GM12878 (cell line): ENCODE measurements around the gene TNXB. TPM values are rescaled to one million over a fixed set of nuclear protein-coding genes. Genes with fewer than 3 reads are reported as not detected.

Experiments used
- ATAC-seq: fragments of 200-7000 bp; cut with Tn5 transposase; 3 replicates; pipeline ENCODE4 v1.9.1; 2020; ENCODE audit warnings: mild to moderate bottlenecking, moderate library complexity
- BruUV-seq: library from RNA; stranded (reverse); fragments of 400-500 nt; replicated peaks from 2 replicates; lab custom pipeline; 2021; lab: Mats Ljungman, UMichigan
- CTCF ChIA-PET: fragments of 300-600 bp; sonication (Branson Sonifier 250); formaldehyde crosslinking; extraction: SDS; loops from one replicate; lab custom pipeline; 2021; ENCODE audit warnings: inconsistent platforms; lab: Yijun Ruan, JAX
- POLR2A ChIA-PET: fragments of 350-600 bp; formaldehyde crosslinking; extraction: SDS; loops from one replicate; lab custom pipeline; 2021; ENCODE audit warnings: inconsistent platforms; lab: Charles Lee
- RAD21 ChIA-PET: fragments of 300-600 bp; sonication (Branson Sonifier 250); formaldehyde crosslinking; loops from one replicate; lab custom pipeline; 2023; ENCODE audit warnings: antibody characterized with exemption; ENCODE audit not compliant: unreplicated experiment; lab: Charles Lee
- SMC1A ChIA-PET: fragments of 300-600 bp; sonication (Branson Sonifier 250); formaldehyde crosslinking; loops from one replicate; lab custom pipeline; 2023; ENCODE audit not compliant: unreplicated experiment, uncharacterized antibody; lab: Charles Lee
- DNase-seq: peaks from one replicate; pipeline ENCODE4 v3.0.0-alpha.2; 2011; ENCODE audit warnings: low read depth, low spot score
- FAIRE-seq: peaks from 3 replicates; lab custom pipeline; 2011; peaks lifted over from hg19 to GRCh38; lab: Jason Lieb, UNC
- H2AFZ ChIP-seq: 2 replicates; pipeline ENCODE4 v1.6.0; 2011; ENCODE audit warnings: low read depth, low read length, control low read depth; ENCODE audit not compliant: control insufficient read depth
- H3K27ac ChIP-seq: 2 replicates; pipeline ENCODE4 v1.5.1; 2011; ENCODE audit warnings: control low read depth; ENCODE audit not compliant: control insufficient read depth, insufficient read depth
- H3K27me3 ChIP-seq, 2 experiments: replicated peaks in 1 of 2; 2 replicates each; pipeline versions ENCODE4 v1.6.0 to v1.6.1; 2011; ENCODE audit warnings: low read length in 1 of 2; ENCODE audit not compliant: control insufficient read depth in 2 of 2, insufficient read depth in 2 of 2
- H3K36me3 ChIP-seq, 2 experiments: 2 replicates each; pipeline ENCODE4 v1.5.1; 2011; ENCODE audit warnings: low read length in 1 of 2; ENCODE audit not compliant: control insufficient read depth in 2 of 2, insufficient read depth in 2 of 2
- H3K4me1 ChIP-seq: 2 replicates; pipeline ENCODE4 v1.6.1; 2011; ENCODE audit warnings: mild to moderate bottlenecking, low read length, moderate library complexity, mixed read lengths; ENCODE audit not compliant: control insufficient read depth, insufficient read depth
- H3K4me2 ChIP-seq: 2 replicates; pipeline ENCODE4 v1.6.0; 2011; ENCODE audit warnings: control low read depth; ENCODE audit not compliant: control insufficient read depth, insufficient read depth
- H3K4me3 ChIP-seq: fragments of 200-600 bp; sonication (generic); 2 replicates; pipeline ENCODE4 v1.5.1; 2016
- H3K79me2 ChIP-seq: 2 replicates; pipeline ENCODE4 v1.6.0; 2011; ENCODE audit warnings: low read length; ENCODE audit not compliant: control insufficient read depth, insufficient read depth
- H3K9ac ChIP-seq: 2 replicates; pipeline ENCODE4 v1.8.0; 2011; ENCODE audit warnings: low read length, control low read depth, mixed read lengths; ENCODE audit not compliant: control insufficient read depth, insufficient read depth
- H3K9me3 ChIP-seq: replicated peaks from 3 replicates; pipeline ENCODE4 v1.5.1; 2011; ENCODE audit warnings: mild to moderate bottlenecking, low read length; ENCODE audit not compliant: control insufficient read depth, insufficient read depth
- H4K20me1 ChIP-seq: 2 replicates; pipeline ENCODE4 v1.6.0; 2011; ENCODE audit not compliant: control insufficient read depth, insufficient read depth
- BMI1 ChIP-seq: fragments of 450-650 bp; IDR thresholded peaks from 2 replicates; pipeline ENCODE4 v1.6.1; 2016; ENCODE audit warnings: mild to moderate bottlenecking, moderate library complexity, borderline replicate concordance
- EGR1 ChIP-seq, 2 experiments: IDR thresholded peaks; 1 replicate in 1 of 2; 2 replicates in 1 of 2; pipeline ENCODE4 v1.6.1; 2011 to 2012; ENCODE audit warnings: low read depth in 2 of 2, low read length in 2 of 2, borderline replicate concordance in 1 of 2, mild to moderate bottlenecking in 1 of 2, moderate library complexity in 1 of 2
- GATAD2B ChIP-seq: fragments of 450-650 bp; conservative IDR thresholded peaks from 2 replicates; pipeline ENCODE4 v1.6.1; 2017; ENCODE audit warnings: low read depth, mild to moderate bottlenecking, moderate library complexity
- HDGF ChIP-seq: fragments of 450-650 bp; IDR thresholded peaks from 2 replicates; pipeline ENCODE4 v1.6.1; 2016; ENCODE audit warnings: antibody characterized with exemption
- LARP7 ChIP-seq: fragments of 450-650 bp; IDR thresholded peaks from 2 replicates; pipeline ENCODE4 v1.6.1; 2017; ENCODE audit warnings: mild to moderate bottlenecking
- MYB ChIP-seq: fragments of 150-350 bp; IDR thresholded peaks from 2 replicates; pipeline ENCODE4 v1.6.1; 2014; ENCODE audit warnings: mild to moderate bottlenecking, low read depth, low read length, borderline replicate concordance
- NBN ChIP-seq: fragments of 450-650 bp; IDR thresholded peaks from 2 replicates; pipeline ENCODE4 v1.6.1; 2016
- POLR2A ChIP-seq: IDR thresholded peaks from 2 replicates; pipeline ENCODE4 v1.6.1; 2011; ENCODE audit warnings: low read depth, mild to moderate bottlenecking, low read length
- POLR2AphosphoS5 ChIP-seq: IDR thresholded peaks from 2 replicates; pipeline ENCODE4 v1.6.1; 2011; ENCODE audit warnings: mild to moderate bottlenecking, low read length, inconsistent platforms
- ZNF24 ChIP-seq: fragments of 450-650 bp; IDR thresholded peaks from 2 replicates; pipeline ENCODE4 v1.6.1; 2017; ENCODE audit warnings: antibody characterized with exemption, mild to moderate bottlenecking
- WGBS: methylation state at CpG from one replicate; pipeline ENCODE4 v1.1.6; 2016; ENCODE audit warnings: low lambda C conversion rate; ENCODE audit not compliant: insufficient replicate concordance, insufficient coverage; ENCODE audit errors: missing lambda C conversion rate; 5-methylcytosine and 5-hydroxymethylcytosine counted together
- in situ Hi-C: fragments of 300-500 bp; cut with MboI; formaldehyde crosslinking; loops from 9 replicates; pipeline ENCODE4 v1.14.3; 2018; ENCODE audit warnings: mixed read lengths
- intact Hi-C: fragments of 100-400 bp; cut with micrococcal nuclease; formaldehyde crosslinking; loops from one replicate; pipeline ENCODE4 v1.14.2; 2022; ENCODE audit not compliant: unreplicated experiment
- polyA plus RNA-seq, 11 experiments: library from polyadenylated mRNA; depleted of rRNA in 4 of 11; unstranded in 6 of 11; stranded (reverse) in 5 of 11; fragments of >200 nt; fragmentation: Nextera tagmentation in 4 of 11; fragmentation: Illumina TruSeq in 1 of 11; extraction: Ambion mirVana in 4 of 11; extraction: Trizol in 1 of 11; gene quantifications; 1 replicate in 1 of 11; 2 replicates in 10 of 11; pipeline versions ENCODE4 v1.2.1 to v1.2.3, GENCODE V29; 2011 to 2016; ENCODE audit warnings: inconsistent platforms in 2 of 11, missing spikeins in 2 of 11, low read depth in 1 of 11
- total RNA-seq, 4 experiments: library from RNA; depleted of rRNA in 3 of 4; stranded (reverse); fragments of >200 nt in 3 of 4; fragmentation: Illumina TruSeq in 1 of 4; extraction: Trizol in 1 of 4; gene quantifications; 2 replicates each; pipeline versions ENCODE4 v1.2.1 to v1.2.3, GENCODE V29; 2013 to 2021
- TF ChIP-seq, protein P1 (sequence below): IDR thresholded peaks from 2 replicates; pipeline ENCODE4 v1.6.1; 2012; ENCODE audit warnings: low read depth, low read length, improper control_type of control experiment
- TF ChIP-seq, protein P2 (sequence below): IDR thresholded peaks from 2 replicates; pipeline ENCODE4 v1.6.1; 2012; ENCODE audit warnings: mild to moderate bottlenecking, low read depth, low read length
- TF ChIP-seq, protein P3 (sequence below): IDR thresholded peaks from 2 replicates; pipeline ENCODE4 v1.6.1; 2011; ENCODE audit warnings: mild to moderate bottlenecking, low read depth, low read length, moderate library complexity; ENCODE audit not compliant: insufficient replicate concordance
- TF ChIP-seq, protein P4 (sequence below): fragments of 450-650 bp; IDR thresholded peaks from 2 replicates; pipeline ENCODE4 v1.6.1; 2017; ENCODE audit warnings: mild to moderate bottlenecking, moderate library complexity

TNXB gene
- total and polyA plus RNA-seq, 10 of the 15 experiments (the other 5 are each of a cell fraction or from before 2014, with no cell fraction given) = 0.03 to 2.5 (median 0.68) TPM; not detected in 2

DNA sequence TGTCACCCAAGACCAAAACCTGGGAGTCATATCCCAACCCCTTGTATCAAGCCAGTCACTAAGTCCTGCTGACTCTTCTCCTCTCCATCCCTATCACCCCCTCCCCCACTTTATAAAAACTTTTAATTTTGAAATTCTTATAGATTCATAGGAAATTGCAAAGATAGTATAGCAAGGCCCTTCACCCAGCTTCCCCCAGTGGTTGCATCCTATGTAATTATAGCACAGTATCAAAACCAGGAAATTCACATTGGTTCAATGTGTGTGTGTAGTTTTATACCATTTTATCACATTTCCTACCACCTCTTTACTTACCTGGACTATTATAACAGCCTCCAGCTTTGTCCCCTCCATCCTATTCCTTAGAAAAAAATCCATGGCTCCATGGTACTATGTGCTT, 48.9 kb upstream of the TNXB start (continued):
- TF ChIP-seq MYB = no peak
- TF ChIP-seq, protein P1, sequence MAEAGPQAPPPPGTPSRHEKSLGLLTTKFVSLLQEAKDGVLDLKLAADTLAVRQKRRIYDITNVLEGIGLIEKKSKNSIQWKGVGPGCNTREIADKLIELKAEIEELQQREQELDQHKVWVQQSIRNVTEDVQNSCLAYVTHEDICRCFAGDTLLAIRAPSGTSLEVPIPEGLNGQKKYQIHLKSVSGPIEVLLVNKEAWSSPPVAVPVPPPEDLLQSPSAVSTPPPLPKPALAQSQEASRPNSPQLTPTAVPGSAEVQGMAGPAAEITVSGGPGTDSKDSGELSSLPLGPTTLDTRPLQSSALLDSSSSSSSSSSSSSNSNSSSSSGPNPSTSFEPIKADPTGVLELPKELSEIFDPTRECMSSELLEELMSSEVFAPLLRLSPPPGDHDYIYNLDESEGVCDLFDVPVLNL = no peak
- TF ChIP-seq POLR2A = no peak
- TF ChIP-seq, all 136 proteins: peak for 0

DNA sequence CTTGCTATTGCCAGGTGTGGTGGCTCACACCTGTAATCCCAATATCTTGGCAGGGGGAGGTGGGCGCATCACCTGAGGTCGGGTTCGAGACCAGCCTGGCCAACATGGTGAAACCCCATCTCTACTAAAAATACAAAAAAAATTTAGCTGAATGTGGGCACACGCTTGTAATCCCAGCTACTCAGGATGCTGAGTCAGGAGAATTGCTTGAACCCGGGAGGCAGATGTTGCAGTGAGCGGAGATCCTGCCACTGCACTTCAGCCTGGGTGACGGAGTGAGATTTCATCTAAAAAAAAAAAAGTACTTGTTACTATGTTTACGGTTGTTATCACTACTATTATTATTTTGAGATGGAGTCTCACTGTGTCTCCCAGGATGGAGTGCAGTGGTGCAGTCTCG, 47.8 kb upstream of the TNXB start:
- H3K79me2 ChIP-seq = no peaks in the 10 kb centered on the region
- intact Hi-C loops = loop anchor here (10.0 kb wide), 1 partner anchor 112 kb away; no protein-coding TSS in a partner anchor
- ChIA-PET SMC1A (no interaction called here), CTCF (no interaction called here), POLR2A (no interaction called here), RAD21 (no interaction called here)
- in situ Hi-C loops = no loop called here
- H3K4me1 ChIP-seq = peaks cover 3% of the 10 kb centered on the region; the same call in 1 of the 2 replicates
- BruUV-seq = no TSS peak
- no peak for DNase-seq
- FAIRE-seq = no peak
- peaks cover 0 to 2% of the 10 kb centered on the region in 2 experiments; a peak in 3 of 4 replicates for H3K27me3 ChIP-seq
- no peak overlapping the region for H3K4me2 ChIP-seq
- no peak for ATAC-seq
- H3K4me3 ChIP-seq = no peak overlapping the region
- H3K36me3 ChIP-seq = no peaks in the 10 kb centered on the region; a peak in 2 of 4 replicates
- H4K20me1 ChIP-seq = no peaks in the 10 kb centered on the region
- H3K9me3 ChIP-seq = no peaks in the 10 kb centered on the region
- H2AFZ ChIP-seq = no peak overlapping the region
- 63% methylated on average over 9 of the region's 9 CpGs for WGBS
- H3K27ac ChIP-seq = no peak overlapping the region
- no peak for TF ChIP-seq LARP7
- TF ChIP-seq POLR2AphosphoS5 = no peak
- TF ChIP-seq, protein P2, sequence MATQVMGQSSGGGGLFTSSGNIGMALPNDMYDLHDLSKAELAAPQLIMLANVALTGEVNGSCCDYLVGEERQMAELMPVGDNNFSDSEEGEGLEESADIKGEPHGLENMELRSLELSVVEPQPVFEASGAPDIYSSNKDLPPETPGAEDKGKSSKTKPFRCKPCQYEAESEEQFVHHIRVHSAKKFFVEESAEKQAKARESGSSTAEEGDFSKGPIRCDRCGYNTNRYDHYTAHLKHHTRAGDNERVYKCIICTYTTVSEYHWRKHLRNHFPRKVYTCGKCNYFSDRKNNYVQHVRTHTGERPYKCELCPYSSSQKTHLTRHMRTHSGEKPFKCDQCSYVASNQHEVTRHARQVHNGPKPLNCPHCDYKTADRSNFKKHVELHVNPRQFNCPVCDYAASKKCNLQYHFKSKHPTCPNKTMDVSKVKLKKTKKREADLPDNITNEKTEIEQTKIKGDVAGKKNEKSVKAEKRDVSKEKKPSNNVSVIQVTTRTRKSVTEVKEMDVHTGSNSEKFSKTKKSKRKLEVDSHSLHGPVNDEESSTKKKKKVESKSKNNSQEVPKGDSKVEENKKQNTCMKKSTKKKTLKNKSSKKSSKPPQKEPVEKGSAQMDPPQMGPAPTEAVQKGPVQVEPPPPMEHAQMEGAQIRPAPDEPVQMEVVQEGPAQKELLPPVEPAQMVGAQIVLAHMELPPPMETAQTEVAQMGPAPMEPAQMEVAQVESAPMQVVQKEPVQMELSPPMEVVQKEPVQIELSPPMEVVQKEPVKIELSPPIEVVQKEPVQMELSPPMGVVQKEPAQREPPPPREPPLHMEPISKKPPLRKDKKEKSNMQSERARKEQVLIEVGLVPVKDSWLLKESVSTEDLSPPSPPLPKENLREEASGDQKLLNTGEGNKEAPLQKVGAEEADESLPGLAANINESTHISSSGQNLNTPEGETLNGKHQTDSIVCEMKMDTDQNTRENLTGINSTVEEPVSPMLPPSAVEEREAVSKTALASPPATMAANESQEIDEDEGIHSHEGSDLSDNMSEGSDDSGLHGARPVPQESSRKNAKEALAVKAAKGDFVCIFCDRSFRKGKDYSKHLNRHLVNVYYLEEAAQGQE = no peak
- TF ChIP-seq, protein P3, sequence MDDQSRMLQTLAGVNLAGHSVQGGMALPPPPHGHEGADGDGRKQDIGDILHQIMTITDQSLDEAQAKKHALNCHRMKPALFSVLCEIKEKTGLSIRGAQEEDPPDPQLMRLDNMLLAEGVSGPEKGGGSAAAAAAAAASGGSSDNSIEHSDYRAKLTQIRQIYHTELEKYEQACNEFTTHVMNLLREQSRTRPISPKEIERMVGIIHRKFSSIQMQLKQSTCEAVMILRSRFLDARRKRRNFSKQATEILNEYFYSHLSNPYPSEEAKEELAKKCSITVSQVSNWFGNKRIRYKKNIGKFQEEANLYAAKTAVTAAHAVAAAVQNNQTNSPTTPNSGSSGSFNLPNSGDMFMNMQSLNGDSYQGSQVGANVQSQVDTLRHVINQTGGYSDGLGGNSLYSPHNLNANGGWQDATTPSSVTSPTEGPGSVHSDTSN = no peak
- TF ChIP-seq ZNF24 = no peak
- TF ChIP-seq HDGF = no peak
- TF ChIP-seq BMI1 = no peak
- no peak for TF ChIP-seq NBN
- no peak for TF ChIP-seq EGR1 (IDR thresholded peaks at IDR 0.05; ENCODE audit: borderline replicate concordance in 1 of 2, low read depth in 2 of 2, low read length in 2 of 2)
- TF ChIP-seq, protein P4, sequence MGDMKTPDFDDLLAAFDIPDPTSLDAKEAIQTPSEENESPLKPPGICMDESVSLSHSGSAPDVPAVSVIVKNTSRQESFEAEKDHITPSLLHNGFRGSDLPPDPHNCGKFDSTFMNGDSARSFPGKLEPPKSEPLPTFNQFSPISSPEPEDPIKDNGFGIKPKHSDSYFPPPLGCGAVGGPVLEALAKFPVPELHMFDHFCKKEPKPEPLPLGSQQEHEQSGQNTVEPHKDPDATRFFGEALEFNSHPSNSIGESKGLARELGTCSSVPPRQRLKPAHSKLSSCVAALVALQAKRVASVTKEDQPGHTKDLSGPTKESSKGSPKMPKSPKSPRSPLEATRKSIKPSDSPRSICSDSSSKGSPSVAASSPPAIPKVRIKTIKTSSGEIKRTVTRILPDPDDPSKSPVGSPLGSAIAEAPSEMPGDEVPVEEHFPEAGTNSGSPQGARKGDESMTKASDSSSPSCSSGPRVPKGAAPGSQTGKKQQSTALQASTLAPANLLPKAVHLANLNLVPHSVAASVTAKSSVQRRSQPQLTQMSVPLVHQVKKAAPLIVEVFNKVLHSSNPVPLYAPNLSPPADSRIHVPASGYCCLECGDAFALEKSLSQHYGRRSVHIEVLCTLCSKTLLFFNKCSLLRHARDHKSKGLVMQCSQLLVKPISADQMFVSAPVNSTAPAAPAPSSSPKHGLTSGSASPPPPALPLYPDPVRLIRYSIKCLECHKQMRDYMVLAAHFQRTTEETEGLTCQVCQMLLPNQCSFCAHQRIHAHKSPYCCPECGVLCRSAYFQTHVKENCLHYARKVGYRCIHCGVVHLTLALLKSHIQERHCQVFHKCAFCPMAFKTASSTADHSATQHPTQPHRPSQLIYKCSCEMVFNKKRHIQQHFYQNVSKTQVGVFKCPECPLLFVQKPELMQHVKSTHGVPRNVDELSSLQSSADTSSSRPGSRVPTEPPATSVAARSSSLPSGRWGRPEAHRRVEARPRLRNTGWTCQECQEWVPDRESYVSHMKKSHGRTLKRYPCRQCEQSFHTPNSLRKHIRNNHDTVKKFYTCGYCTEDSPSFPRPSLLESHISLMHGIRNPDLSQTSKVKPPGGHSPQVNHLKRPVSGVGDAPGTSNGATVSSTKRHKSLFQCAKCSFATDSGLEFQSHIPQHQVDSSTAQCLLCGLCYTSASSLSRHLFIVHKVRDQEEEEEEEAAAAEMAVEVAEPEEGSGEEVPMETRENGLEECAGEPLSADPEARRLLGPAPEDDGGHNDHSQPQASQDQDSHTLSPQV = no peak
- TF ChIP-seq GATAD2B = no peak
- H3K9ac ChIP-seq = no peak overlapping the region
